GM12892 (cell line): Measurements from ENCODE around the gene GSG1L.

ENCODE experiments used
- POLR2A ChIP-seq: IDR thresholded peaks from 2 replicates; pipeline ENCODE4 v1.6.1; 2011; ENCODE audit warnings: low read depth, low read length, control low read depth
- POLR2AphosphoS5 ChIP-seq: IDR thresholded peaks from 2 replicates; pipeline ENCODE4 v1.6.1; 2011; ENCODE audit warnings: low read depth, low read length, control low read depth
- TAF1 ChIP-seq: IDR thresholded peaks from 2 replicates; pipeline ENCODE4 v1.6.1; 2011; ENCODE audit warnings: low read depth, mild to moderate bottlenecking, control low read depth, low read length, borderline replicate concordance

DNA sequence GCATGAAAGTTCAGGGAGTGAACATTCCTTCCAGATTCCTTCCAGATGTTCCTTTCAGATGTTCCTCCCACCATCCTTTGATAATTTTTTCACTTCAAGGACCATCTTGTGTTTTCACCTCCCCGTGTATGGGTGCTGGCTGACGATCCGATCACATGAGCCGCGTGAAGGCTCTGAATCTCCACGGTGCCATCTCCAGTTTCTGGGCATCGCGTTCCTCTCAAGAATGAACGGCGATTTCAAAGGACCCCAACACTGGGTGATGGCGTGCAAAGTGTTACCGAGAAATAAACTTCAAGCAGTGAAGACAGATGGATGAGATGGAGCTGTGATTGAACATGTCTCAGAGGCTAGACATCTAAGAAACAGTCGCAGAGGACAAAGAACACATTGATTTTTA lies 245.3 kb downstream of the GSG1L start:
- TF ChIP-seq POLR2A (no peak), POLR2AphosphoS5 (no peak), TAF1 (no peak)
